DMS79 treated with DMSO at 0.1 percent for 48 hours (cell line): ENCODE results near the gene CKLF.

ENCODE experiments used
- DNase-seq: peaks from one replicate; lab custom pipeline; 2025; lab: John Stamatoyannopoulos, UW

The CKLF gene

GRCh38 chr16:66517586-66518263 is 34.7 kb upstream of the CKLF start:
- DNase-seq, result no peak

GRCh38 chr16:66519482-66520373 is 32.6 kb upstream of the CKLF start:
- DNase-seq, result no peak

- DNase-seq, result no peak
Measured at GRCh38 chr16:66520406-66521170, 31.8 kb upstream of the CKLF start.

DNA sequence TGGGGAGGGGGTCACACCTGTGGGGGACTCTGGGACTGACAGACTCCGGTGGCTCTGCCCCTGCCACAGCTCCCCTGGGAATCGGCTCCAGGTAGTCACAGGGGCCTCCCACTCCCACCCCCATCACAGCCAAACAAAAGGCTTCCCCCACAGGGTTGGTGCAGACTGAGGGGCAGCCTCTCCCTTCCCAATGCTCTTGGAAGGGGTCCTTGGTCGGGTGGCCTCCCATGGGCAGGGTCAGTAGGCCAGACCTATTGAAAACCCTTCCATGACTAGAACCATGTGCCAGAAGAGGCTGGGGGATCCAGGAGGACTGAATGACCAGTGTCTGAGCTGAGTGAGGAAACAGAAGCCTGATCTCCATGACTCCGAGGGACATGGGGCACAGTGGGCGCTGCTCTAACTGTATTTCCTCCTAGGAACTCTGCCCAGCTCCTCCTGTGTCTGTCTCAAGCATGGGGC is 31.1 kb upstream of the CKLF start:
- no peak for DNase-seq

GRCh38 chr16:66521951-66522771 is 30.2 kb upstream of the CKLF start:
- DNase-seq, result no peak

DNA sequence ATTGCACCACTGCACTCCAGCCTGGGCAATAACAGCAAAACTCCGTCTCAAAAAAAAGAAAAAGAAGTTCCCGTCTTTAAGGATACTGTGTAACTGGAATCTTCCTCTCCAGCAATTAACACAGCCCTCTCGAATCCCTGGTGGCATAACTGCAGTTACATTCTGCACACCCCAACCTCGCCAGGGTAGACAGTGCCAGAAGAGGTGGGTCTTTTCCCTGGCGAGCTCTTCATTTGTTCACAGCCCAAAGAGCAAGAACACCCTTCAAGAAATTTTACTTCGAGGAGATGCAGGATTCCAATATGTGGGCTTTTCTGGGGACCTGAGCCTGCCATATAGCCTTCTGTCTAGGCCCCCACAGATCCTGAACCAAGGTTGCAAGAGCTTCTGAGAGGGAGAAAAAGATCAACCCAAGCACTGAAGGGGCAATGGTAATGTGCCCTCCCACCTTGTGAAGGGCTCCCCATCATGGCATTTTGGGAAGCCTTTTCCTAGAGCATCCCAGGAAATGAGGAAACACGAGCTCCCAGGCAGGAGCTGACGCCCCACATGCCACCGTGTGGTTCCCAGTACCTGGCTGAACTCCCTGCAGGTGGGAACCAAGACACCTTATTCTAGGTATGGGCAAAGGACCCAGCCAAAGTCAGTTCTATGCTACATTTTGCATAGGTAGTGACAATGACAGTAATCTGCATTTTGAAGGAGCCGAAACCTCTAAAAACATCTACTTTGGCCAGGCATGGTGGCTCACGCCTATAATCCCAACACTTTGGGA is 29.4 kb upstream of the CKLF start:
- DNase-seq, result no peak

GRCh38 chr16:66523861-66524354 is 28.5 kb upstream of the CKLF start:
- no peak for DNase-seq

DNA sequence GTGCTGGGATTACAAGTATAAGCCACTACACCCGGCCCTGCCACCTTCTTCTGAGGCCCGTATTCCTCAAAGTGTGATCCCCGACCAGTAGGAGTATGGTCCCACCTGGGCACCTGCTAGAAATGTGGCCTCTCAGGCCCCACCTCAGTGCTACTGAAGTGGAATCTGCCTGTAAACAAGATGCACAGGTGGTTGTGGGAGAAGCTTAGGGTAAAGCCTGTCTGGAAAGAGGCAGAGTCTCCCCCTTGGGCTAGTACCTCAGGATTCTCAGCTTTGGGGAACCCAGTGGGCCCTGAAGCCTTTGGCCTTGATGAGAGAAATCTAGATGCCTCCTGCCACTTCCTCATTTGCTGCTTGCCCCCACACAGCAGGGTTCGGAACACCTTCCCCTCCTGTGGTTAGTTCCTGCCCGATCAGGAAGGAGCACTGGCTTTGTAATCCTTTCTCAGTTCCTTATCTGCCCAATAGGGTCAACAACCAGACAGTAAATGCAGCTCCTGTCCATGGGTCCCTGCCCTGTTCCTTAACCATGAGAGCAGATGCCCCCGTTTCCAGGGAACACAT is 27.7 kb upstream of the CKLF start:
- DNase-seq, result no peak

- DNase-seq, result no peak
Measured at GRCh38 chr16:66525396-66526180, 26.8 kb upstream of the CKLF start.

DNA sequence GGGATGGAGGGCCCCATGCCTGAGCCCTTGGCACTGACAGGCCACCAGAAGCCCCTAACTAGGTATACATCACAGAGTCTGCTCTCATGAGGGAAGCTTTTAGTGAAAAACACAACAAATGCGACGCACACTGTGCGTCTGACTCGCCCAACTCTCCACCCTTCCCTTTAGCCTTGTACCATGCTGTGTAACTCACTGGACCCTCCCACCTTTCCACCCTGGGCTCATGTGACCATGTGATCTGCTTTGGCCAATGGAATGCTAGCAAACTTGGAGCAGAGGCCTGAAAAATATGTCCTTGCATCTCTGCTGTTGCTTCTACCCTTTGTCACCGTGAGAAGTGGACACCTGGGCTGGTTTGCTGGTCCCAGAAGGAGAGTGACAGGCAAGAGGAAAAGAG is 24.1 kb upstream of the CKLF start:
- DNase-seq, result no peak

GRCh38 chr16:66529475-66529874 is 22.9 kb upstream of the CKLF start:
- DNase-seq, result no peak

GRCh38 chr16:66534376-66534799 is 18.0 kb upstream of the CKLF start:
- DNase-seq, result no peak

DNA sequence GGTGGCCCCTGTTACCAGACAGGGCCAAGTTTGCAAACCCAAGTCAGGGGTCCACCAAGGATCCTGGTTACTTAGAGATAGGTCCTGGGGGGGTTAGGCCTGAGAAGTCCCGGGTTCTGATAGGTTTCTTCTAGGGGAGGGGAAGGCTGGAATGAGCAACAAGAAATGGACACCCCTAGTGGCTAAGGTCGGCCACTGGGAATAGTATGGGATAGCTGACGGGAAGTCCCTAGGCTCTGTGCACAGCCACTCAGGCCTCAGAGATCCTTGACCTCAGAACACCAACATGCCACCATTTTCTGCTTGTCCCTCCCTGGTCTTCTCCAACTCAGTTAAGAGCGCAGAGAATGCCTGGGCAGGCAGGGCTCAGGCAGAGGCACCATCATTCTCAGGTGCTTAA is 15.9 kb upstream of the CKLF start:
- no peak for DNase-seq

DNA sequence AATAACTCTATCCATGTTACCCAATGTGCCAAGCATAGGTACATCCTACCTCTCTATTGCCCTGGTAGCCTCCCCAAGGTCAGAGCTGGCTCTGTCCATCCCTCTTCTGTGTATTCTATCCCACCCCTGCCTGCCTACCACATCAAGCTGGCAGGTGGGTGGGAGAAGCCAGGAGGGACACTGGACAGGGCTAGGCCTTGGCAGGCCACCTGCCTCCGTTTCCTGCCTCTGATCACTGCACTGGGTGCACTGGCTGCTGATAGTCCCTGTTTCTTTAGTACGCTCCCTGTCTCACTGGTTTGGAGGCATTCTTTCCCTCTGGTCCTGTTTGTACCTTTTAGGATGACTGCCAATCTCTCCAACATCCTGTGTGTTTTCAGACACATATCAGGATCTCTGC is 15.1 kb upstream of the CKLF start:
- DNase-seq, result no peak

- DNase-seq, result no peak
Measured at GRCh38 chr16:66538910-66539309, 13.5 kb upstream of the CKLF start.

DNA sequence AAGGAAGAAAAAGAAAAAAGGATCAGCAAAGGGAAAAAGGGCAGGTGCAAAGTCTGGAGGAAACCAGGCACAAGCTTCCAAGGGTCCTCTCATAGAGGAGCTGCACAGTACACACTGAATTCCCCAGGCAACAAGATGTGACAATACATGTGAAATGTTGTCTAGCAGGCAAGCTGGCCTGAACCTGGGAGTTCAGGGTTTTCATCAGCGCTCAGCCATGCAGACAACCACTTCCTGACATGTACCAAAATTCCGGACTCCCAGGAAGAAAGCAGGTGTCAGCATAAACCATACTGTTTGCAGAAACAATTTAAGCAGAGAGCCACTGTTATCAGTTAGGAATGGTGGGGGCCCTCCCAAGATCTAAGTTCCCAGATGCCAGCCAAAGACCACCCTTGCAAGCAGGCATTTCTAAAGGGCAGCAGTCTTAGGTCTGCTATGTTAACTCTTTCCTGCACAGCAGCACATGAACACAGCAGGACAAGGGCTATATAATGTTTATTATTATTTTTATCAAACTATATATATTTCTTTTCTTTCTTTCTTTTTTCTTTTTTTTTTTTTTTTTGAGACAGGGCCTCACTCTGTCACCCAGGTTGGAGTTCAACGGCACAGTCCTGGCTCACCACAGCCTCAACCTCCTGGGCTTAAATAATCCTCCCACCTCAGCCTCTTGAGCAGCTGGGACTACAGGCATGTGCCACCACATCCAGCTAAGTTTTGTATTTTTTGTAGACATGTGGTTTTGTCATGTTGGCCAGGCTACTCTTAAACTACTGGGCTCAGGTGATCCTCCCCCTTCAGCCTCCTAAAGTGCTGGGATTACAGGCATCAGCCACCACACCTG is 12.5 kb upstream of the CKLF start:
- peak; percentile 49 for DNase-seq

DNA sequence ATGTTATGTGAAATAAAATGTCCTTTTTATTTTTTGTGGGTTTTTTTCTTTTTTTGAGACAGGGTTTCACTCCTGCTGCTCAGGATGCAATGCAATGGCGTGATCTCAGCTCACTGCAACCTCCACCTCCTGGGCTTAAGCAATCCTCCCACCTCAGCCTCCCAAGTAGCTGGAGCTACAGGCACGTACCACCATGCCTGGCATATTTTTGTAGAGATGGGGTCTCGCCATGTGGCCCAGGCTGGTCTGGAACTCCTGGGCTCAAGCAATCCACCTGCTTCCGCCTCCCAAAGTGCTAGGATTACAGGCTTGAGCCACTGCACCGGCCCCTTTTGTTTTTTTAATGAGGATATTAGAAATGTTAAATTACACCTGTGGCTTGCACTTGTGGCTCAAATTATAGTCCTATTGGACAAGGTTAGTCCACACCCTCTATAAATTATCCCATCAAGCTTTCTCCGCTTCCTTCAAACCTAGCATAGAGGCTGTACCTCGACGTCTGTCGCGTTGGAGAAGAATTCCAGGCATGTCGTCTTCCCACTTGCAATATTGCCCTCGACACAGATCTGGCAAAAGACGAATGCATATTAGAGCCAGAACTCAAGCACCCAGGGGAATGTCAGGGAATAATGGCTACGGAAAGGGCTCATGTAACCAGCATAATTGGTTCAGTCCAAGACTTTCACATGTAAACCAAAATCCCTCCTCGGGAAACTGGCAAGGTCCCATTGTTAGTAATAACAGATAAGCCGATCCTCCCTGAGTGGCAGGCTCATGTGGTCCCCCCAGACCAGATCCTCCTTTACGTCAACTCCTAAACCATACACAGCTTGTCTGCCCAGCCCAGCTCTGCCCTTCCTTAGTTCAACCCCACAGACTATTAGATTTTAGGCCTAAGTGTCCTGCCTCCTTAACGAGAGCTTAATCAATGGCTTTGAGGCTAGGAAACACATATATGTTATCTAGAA is 10.7 kb upstream of the CKLF start:
- DNase-seq, result no peak
